Ishikawa (cell line): ENCODE measurements around the gene ARL4C.

Source experiments
- CEBPB ChIP-seq: IDR thresholded peaks from 2 replicates; pipeline ENCODE4 v1.6.1; 2012
- CREB1 ChIP-seq: IDR thresholded peaks from 2 replicates; pipeline ENCODE4 v1.6.1; 2012; ENCODE audit warnings: low read depth
- EGR1 ChIP-seq: IDR thresholded peaks from 2 replicates; pipeline ENCODE4 v1.6.1; 2012
- EP300 ChIP-seq: IDR thresholded peaks from 2 replicates; pipeline ENCODE4 v1.6.1; 2012; ENCODE audit warnings: borderline replicate concordance
- FOXM1 ChIP-seq: IDR thresholded peaks from 2 replicates; pipeline ENCODE4 v1.6.1; 2012; ENCODE audit warnings: low read depth, borderline replicate concordance
- MAX ChIP-seq: IDR thresholded peaks from 2 replicates; pipeline ENCODE4 v1.6.1; 2012
- NFIC ChIP-seq: IDR thresholded peaks from 2 replicates; pipeline ENCODE4 v1.6.1; 2012
- RAD21 ChIP-seq: IDR thresholded peaks from 2 replicates; pipeline ENCODE4 v1.6.1; 2012; ENCODE audit warnings: low read depth
- REST ChIP-seq: IDR thresholded peaks from 2 replicates; pipeline ENCODE4 v1.6.1; 2012; ENCODE audit warnings: low read depth, mild to moderate bottlenecking
- TAF1 ChIP-seq: IDR thresholded peaks from 2 replicates; pipeline ENCODE4 v1.6.1; 2012; ENCODE audit warnings: low read depth, mild to moderate bottlenecking
- TCF12 ChIP-seq: IDR thresholded peaks from 2 replicates; pipeline ENCODE4 v1.6.1; 2012; ENCODE audit warnings: low read depth
- TEAD4 ChIP-seq: IDR thresholded peaks from 2 replicates; pipeline ENCODE4 v1.6.1; 2012
- USF1 ChIP-seq: IDR thresholded peaks from 2 replicates; pipeline ENCODE4 v1.6.1; 2012
- YY1 ChIP-seq: IDR thresholded peaks from 2 replicates; pipeline ENCODE4 v1.6.1; 2012; ENCODE audit warnings: low read depth
- ZBTB7A ChIP-seq: IDR thresholded peaks from 2 replicates; pipeline ENCODE4 v1.6.1; 2012; ENCODE audit warnings: low read depth

Gene ARL4C

GRCh38 chr2:234448506-234449184 is 48.2 kb downstream of the ARL4C start:
- TF ChIP-seq RAD21 (no peak), REST (no peak), EP300 (no peak), TCF12 (no peak), YY1 (no peak), CEBPB (no peak), NFIC (no peak), TEAD4 (no peak), EGR1 (no peak), TAF1 (no peak), FOXM1 (no peak), USF1 (no peak), MAX (no peak), ZBTB7A (no peak), CREB1 (no peak)

- TF ChIP-seq TCF12 (no peak), YY1 (no peak), RAD21 (no peak), ZBTB7A (no peak), REST (no peak), EP300 (no peak), NFIC (no peak), CREB1 (no peak), MAX (no peak), CEBPB (no peak)
Observed at GRCh38 chr2:234447963-234448362, 48.9 kb downstream of the ARL4C start.

GRCh38 chr2:234447189-234447588 is 49.7 kb downstream of the ARL4C start:
- TF ChIP-seq RAD21 (no peak), REST (no peak), TCF12 (no peak), EP300 (no peak), ZBTB7A (no peak), TAF1 (no peak), CEBPB (no peak)

GRCh38 chr2:234446404-234447076 is 50.3 kb downstream of the ARL4C start:
- no peak for TF ChIP-seq CREB1
- no peak for TF ChIP-seq USF1
- no peak for TF ChIP-seq ZBTB7A
- TF ChIP-seq TCF12, result no peak

- no peak for TF ChIP-seq YY1
- no peak for TF ChIP-seq EGR1
- TF ChIP-seq TEAD4, result no peak
Observed at GRCh38 chr2:234444893-234445292, 52.0 kb downstream of the ARL4C start.
